Astrocyte of the hippocampus (primary cell): ENCODE results near the gene CLCA1.

ENCODE experiments used
- DNase-seq: peaks from one replicate; pipeline ENCODE4 v3.0.0; 2011; ENCODE audit warnings: low read depth, low spot score

Gene CLCA1

DNA sequence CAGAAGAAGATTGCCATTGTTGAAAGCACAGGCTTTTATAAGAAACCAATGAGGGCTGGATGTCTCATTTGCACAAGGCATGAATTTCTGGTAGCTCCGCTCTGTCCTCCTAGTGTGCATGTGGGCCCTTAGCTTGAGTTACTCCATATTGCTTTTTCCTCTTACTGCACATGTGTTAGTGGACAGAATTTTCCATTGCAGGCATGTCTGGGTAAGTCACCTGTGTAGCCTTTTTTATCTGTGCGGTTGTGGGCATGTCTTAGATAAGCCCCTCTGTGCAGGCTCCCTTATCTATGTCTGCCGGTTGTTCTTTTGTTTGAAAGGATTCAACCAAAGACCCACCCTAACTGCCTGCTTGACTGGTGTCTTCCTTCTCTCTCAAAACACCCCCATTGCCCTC lies 7.2 kb upstream of the CLCA1 start:
- DNase-seq, result no peak

DNA sequence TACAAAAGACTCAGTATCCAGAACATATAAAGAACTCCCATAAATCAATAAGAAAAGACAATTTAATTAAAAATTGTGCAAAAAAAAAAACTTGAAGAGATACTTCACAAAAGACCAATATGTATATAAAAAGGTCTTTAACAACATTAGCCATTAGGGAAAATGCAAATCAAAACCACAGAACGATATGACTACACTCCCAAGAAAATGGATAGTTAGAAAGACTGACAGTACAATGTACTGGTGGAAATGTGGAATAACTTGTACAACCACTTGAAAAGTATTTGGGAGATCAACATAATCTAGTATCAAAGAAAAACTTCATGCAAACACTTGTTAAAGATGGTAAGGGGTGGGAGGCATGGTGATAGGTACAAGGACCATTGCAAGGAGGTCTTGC lies 3.9 kb upstream of the CLCA1 start:
- DNase-seq, result no peak

DNA sequence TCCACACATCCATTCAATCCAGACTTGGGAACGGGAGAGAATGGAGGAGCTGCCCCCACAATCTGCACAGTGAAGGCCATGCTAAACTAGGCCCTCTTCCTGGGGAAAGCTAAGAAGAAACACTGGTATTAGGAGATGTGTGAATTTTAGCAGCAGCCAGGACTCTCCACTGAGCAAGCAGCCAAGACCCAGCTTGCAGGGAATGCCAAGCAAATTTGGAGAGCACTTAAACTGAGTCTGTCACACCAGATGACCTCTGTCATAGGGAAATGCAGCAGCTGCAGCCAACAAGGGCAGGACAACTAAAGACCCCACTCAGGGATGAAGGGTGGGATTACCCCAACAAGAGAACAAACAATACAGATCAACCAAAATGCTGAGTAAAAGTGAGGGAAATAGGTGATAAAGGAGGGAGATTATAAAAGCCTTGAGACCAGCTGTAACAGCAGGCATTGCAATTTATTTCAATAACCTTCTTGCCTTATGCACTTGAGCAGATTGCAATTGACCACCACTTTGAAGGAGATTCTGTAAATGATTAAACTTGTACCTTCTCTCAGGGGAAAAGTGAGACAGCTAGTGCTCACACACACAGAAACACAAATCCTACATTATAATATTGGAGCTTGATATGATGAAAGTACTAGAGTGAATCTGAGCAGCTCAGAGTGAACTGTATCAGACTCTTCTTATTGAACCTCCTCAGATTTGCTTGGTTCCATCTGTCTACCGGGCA lies 2.5 kb upstream of the CLCA1 start:
- DNase-seq, result no peak

DNA sequence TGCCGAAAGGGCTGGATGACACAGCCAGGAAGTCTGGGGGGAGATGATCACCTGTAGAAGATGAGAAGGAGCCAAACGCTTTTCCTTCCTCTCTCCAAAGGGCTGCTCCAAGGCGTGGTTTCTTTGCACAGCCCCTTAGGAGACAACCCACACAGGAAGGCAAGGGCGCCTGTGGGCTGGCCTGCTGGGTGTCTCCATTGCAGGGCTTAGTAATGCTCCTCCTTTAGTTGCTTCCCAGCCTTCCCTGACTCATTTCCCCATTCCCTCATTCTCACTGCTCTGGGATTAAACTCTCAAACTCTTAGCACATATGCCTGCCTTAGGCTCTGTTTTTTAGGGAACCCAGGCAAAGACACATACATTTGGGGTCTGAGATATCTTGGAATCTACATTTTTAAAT lies 1.7 kb upstream of the CLCA1 start:
- no peak for DNase-seq

DNA sequence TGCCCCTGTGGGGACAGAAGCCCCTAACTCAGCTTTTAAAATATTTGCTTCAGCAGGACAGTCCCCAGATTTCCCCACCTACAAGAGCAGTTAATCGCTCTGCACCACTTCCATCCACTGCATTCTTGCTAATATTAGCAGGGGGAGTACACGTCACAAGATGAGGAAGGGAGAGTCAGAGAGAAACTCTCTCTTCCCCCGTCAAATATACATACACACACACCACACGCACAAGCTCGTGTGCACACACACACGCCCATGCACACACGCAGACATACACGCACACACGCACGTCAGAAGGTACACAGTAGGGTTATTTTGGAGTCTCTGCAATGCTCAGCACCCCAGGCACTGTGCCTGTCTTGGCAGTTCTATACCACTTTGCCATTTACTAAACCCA lies 2.1 kb downstream of the CLCA1 start:
- DNase-seq, result no peak

DNA sequence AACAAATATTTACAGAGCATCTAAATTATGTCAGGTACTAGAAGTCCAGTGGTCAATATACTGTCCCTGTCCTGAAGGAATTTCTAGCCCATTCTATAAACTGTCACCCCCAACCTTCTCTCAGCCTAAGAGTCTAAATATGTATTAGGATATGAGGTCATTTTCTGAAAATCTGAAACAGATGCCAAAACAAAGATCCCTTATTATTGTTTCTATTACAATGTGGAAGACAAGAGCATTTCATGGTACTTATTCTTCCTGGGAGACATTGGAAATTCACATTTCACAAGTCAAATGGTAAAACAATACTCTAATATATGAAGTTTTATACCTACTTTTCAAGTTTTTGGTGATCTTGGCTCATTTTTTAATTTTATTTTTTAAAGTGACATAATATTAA lies 2.6 kb downstream of the CLCA1 start:
- no peak for DNase-seq

DNA sequence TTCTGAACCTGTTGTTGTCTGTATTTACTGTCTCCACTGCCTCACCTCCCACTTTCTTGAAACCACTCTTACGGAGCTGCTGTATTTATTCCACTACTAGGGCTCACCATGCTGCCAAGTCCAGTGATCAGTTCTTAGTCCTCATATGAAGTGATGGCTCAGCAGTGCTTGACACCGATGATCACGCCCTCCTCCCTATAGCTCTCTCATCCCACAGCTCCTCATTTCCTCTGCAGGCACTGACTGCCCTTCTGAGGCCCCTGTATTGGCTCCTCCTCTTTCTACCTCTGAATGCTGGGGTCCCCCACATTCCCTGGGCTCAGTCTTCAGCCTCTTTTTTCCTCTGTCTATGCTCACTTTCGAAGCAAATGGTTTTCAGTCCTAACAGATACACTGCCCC lies 3.4 kb downstream of the CLCA1 start:
- DNase-seq, result no peak

DNA sequence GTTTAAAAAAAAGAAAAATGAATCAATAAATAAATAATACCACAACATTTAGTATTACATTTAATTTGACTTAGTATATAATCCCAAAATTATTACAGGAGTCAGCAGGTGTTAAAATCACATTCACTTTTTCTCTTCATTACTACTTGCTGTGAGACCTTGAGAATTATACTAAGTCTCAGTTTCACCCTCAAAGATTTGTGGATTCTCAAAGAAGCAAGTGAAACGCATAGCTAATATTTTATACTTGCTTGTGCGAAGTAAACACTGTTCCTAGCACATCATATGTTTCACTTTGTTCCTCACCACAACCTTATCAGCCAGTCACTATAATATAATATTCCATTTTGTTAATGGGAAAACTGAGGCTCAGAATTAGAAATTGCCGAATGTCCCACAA lies 4.0 kb downstream of the CLCA1 start:
- no peak for DNase-seq

DNA sequence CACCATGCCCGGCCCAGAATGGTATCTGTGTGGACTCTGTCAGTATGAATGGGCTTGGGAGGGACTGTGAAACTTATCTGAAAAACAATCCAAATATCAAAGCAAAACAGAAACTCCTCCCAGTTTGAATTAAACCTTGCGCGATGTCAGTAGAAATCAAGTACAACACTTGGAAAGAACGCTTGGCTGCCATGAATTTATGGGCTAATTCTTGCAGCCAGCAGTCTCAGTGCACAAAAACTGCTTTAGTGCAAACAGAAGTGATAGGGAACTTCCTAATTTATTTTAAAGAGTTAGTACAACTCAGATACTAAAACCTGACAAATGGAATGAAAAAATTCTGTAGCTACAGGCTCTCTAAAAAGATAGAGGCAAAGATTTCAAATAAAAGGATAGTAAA lies 8.5 kb downstream of the CLCA1 start:
- no peak for DNase-seq

DNA sequence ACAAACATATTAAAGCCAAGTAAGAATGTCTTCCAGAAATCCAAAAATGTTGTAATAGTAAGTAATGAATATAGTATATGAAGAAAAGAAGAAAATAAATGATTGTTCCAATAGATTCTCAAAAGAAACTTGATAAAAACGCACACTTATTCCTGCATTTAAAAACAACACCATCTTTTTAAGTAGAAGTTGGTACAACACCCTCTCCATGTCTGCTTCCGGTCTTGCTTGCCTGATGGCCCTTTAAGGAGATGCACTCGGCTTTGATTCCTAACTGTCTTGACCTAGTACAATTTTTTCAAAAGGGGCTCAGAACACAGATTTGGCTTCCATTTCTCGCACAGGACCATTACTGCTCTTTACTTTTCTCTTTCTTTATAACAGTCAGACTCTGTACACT lies 9.0 kb downstream of the CLCA1 start:
- DNase-seq, result no peak

DNA sequence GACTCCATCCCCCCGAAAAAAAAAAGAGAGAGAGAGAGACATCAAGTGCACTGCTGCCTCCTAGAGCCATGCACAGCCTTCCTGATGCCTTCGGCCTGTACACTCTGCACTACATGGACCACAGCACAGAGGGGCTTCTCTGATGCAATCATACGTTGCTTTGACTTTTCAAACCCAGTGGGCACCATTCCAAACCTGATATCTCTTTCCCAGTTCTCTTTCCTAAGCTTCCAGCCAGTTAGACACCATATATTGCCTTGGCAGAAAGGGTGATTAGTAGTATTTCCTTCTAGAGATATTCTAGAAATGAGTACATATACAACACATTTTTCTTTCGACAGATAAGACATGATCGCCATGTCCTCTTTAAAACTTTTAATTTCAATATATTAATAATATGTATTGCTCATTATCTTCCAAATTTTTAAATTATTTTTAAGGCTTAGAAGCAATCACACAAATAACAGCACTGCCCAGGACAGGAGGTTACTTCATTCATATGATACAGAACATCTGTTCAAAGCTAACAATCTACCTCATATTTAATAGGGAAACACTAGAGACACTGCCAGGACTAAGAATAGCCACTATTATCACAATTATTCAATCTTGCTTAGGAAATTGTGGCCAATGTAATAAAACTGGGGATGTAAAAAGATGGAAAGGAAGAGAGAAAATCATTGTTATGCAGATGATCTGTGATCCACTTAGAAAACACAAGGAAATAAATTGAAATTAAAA lies 9.9 kb downstream of the CLCA1 start:
- DNase-seq, result no peak

DNA sequence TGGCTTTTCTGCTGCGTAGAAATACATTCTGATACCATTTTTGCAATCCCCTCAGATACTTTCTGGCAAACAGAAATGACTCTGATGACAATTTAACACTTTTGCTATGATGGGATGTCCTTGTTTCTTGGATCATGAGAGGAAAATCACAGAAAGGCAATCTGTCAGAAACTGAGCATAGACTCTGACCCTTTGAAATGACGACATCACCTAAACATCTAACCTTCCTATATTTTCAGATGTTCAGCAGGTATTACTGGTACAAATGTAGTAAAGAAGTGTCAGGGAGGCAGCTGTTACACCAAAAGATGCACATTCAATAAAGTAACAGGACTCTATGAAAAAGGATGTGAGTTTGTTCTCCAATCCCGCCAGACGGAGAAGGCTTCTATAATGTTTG lies 13.2 kb downstream of the CLCA1 start:
- no peak for DNase-seq

DNA sequence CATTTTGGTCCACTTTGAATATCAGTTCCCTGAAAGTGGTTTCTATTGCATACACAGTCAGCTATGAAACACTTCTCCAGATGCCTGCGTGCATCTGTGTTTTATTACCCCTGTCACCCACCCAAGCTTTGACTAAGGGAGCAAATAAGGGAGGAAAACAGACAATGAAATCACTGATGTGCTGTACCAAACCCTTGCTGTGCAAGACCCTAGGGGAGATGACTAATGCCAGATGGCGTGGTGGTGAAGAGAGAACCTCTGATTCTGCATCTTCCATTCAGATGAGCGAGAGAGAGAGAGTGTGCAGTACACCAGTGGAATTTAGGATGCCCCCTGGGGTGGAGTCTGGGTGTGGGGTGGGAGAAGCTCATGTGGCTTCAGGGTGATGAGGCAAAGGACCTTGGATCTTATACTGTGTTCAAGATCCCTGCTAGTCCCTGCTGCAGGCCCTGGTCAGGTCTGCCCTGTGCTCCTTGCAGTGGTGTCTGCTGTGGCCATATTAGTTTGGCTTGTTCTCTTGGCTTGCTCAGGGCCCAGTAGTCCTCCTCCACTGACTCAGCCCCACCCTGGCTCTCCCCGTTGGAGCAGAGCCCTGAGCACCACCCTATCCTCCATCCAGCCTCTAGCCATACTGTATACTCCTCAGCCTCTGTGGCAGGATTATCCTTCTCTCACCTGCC lies 18.5 kb downstream of the CLCA1 start:
- peak; percentile 31 for DNase-seq

DNA sequence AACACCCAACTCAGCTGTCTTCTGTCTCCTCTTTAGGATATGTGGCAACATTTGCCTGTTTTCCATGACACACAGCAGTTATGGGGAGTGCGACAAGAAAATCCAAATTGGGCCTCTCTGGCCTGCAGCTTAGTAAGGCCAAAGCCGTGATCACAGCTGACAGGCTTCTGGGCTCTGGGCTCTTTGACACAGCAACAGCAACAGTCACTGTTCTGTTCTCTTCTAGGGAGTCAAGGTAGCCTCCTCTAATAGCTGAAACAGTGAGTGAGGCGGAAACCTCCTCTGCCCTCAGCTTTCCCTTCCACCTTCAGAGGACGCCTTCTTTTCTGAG lies 19.0 kb downstream of the CLCA1 start:
- no peak for DNase-seq

DNA sequence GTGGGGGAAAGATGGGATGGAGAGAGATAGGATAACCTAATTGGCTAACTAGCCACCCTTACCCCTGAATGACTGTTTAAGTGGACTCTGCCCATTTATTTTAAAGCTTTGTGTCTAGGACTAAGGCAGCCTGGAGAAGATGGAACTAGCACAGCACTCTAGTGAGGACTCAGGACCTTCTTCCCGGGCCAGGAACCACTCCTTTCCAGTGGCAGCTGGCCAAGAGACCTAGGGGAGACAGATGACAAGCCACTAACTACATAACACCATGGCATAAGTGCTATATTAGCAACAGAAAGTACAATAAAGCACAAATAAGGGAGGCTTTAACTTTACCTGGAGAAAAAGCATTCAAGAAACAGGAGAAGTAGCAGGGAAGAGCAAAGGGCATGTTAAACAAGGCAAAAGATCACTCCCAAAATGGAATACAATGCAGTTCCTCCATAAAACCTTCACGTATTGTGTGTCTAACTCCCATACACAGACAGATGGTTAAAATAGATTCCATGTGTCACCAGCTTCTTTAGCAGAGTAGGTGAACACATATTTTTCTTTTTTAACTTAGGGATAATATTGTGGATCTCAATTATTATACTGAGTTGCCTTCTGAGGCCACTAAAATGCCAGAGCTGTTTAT lies 20.6 kb downstream of the CLCA1 start:
- DNase-seq, result no peak

DNA sequence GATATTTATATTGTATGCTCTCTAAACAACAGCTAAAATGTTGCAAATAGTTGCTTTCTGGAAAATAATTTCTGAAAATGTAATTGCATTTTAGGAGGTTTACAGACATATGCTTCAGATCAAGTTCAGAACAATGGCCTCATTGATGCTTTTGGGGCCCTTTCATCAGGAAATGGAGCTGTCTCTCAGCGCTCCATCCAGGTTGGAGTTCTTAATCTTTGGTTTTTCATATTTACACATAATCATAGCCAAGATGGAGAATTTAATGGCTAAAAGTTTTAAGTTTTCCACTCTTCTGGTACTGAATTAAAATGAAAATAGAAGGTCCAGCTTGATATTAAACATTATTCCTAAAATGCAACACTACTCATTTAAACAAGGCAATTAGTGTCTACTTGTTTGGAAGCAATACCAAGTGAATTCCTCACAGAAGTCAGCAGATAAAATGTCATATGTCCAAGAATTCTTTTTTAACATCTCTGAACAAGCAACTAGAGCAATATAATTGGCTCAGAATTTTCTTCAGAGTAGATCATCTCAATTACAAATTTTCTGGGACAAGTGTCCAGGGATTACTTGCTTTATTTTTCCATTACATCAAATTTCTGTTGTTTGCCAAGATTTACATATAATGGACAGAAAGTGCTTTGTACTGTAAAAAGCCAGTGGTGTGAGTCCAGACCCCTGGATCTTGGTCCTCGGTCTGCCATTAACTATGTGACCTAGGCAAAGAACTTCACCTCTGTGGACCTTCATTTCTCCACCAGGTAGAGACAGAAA lies 22.6 kb downstream of the CLCA1 start:
- DNase-seq, result no peak

DNA sequence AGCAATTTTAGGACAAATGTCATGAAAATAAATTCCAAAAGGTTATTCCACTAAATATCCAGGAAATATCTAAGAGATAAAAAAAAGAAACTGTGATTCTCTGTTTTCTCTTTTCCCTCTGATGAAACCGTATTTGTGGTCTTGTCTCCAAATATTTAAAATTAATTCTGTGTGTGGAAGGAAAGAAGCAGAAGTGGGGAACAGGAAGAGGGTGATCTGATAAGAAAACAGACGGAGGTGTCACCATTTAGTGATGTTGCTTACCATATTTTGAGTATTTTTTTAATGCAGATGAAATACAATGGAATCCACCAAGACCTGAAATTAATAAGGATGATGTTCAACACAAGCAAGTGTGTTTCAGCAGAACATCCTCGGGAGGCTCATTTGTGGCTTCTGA lies 29.6 kb downstream of the CLCA1 start:
- DNase-seq, result no peak

DNA sequence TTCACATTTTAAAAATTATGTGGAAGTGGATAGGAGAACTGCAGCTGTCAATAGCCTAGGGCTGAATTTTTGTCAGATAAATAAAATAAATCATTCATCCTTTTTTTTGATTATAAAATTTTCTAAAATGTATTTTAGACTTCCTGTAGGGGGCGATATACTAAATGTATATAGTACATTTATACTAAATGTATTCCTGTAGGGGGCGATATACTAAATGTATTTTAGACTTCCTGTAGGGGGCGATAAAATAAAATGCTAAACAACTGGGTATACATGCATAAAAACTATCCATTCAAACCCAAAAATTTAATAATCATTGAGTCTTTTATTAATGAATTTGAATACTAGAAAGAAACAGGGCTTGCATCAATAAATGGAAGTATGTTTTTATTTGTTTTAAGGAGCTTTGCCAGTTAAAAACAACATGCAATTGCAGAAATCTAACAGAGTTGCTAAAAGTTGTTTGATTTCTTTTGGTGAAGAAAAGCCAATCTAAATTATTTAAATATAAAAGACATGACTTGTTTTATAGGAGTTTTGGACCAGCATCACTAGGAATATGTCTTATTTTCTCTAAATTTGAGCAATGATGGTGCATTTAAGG lies 31.4 kb downstream of the CLCA1 start:
- DNase-seq, result peak; percentile 4

DNA sequence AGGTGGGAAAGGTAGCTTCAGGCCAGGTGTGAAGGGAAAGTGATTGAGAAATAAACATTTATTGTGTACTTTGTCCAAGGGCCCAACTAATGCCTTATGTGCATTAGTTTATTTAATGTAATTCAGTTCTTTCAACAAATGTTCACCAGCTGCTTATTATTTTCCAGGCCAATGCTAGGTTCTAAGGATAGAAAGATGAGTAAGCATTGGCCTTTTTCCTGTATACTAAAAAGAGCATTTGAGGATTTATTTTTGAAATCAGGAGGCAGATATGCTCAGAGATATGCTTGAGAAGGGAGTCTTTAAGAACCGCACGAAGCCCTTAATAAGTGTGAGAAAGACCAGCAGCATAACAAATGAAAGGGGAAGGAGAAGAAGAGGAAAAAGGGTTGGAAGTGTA lies 32.0 kb downstream of the CLCA1 start:
- no peak for DNase-seq

DNA sequence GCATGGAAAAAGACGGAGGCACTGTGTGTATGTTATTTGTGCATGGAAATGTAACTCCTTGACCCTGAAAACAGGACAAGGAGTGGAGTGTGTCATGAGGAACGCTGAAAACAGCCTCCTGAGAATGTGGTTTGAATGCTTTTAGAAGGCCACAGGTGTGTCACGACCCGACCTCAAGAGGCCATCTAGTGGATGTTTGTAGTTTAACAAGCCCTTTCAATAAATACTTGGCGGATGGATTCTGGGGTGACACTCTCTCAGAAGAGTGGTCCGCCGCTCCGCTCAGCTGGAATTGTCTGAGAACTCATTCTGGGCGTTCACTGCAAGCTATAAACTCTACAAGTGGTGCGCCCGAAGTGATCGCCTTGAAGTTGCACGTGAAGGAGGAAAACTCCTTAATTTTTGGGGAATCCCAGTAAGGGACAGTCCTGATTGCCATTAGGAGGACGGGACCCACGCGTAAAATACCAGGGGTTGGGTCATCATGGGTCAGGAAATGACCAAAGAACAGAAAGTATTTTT lies 33.5 kb downstream of the CLCA1 start:
- peak; percentile 20 for DNase-seq
